H9 (cell line): Measurements from ENCODE around the gene SLC7A9. TPM values are rescaled to one million over a fixed set of nuclear protein-coding genes. Genes with fewer than 3 reads are reported as not detected.

ENCODE experiments used
- DNase-seq: peaks from one replicate; pipeline ENCODE4 v3.0.0-alpha.2; 2017
- H2AFZ ChIP-seq: one replicate; pipeline ENCODE4 v1.6.1; 2013; ENCODE audit warnings: mild to moderate bottlenecking, low read length, control low read depth, moderate library complexity
- H2AK5ac ChIP-seq: 2 replicates; pipeline ENCODE4 v1.6.1; 2013; ENCODE audit warnings: low read length, control low read depth, mixed read lengths; ENCODE audit not compliant: insufficient read length
- H2BK120ac ChIP-seq: one replicate; pipeline ENCODE4 v1.6.1; 2013; ENCODE audit warnings: low read depth, mild to moderate bottlenecking, low read length, control low read depth, inconsistent platforms; ENCODE audit not compliant: poor library complexity, severe bottlenecking
- H2BK12ac ChIP-seq: 2 replicates; pipeline ENCODE4 v1.6.1; 2013; ENCODE audit warnings: low read length, control low read depth, mixed read lengths, low read depth; ENCODE audit not compliant: insufficient read length
- H2BK15ac ChIP-seq: 2 replicates; pipeline ENCODE4 v1.6.1; 2013; ENCODE audit warnings: low read depth, low read length, control low read depth
- H2BK20ac ChIP-seq: one replicate; pipeline ENCODE4 v1.6.1; 2013; ENCODE audit warnings: low read depth, mild to moderate bottlenecking, low read length, control low read depth, inconsistent platforms; ENCODE audit not compliant: poor library complexity, severe bottlenecking
- H2BK5ac ChIP-seq: 2 replicates; pipeline ENCODE4 v1.6.1; 2013; ENCODE audit warnings: low read length, control low read depth, mixed read lengths; ENCODE audit not compliant: insufficient read length
- H3K14ac ChIP-seq: 2 replicates; pipeline ENCODE4 v1.6.1; 2013; ENCODE audit warnings: low read length, control low read depth; ENCODE audit not compliant: insufficient read depth
- H3K18ac ChIP-seq: 2 replicates; pipeline ENCODE4 v1.6.1; 2013; ENCODE audit warnings: low read depth, mild to moderate bottlenecking, mixed read lengths, low read length, control low read depth; ENCODE audit not compliant: insufficient read length
- H3K23ac ChIP-seq: 2 replicates; pipeline ENCODE4 v1.6.1; 2013; ENCODE audit warnings: low read length, control low read depth, mixed read lengths, low read depth; ENCODE audit not compliant: insufficient read length
- H3K23me2 ChIP-seq: 2 replicates; pipeline ENCODE4 v1.6.1; 2013; ENCODE audit warnings: low read depth, mild to moderate bottlenecking, mixed read lengths, low read length, control low read depth; ENCODE audit not compliant: insufficient read length, poor library complexity, severe bottlenecking
- H3K27ac ChIP-seq: 2 replicates; pipeline ENCODE4 v1.5.1; 2013; ENCODE audit warnings: low read length, control low read depth, mixed read lengths, low read depth; ENCODE audit not compliant: insufficient read length
- H3K27me3 ChIP-seq: 2 replicates; pipeline ENCODE4 v1.6.1; 2013; ENCODE audit warnings: low read length, control low read depth, inconsistent platforms; ENCODE audit not compliant: insufficient read depth
- H3K4ac ChIP-seq: 2 replicates; pipeline ENCODE4 v1.6.1; 2013; ENCODE audit warnings: low read depth, mild to moderate bottlenecking, control low read depth, inconsistent platforms, low read length, moderate library complexity
- H3K4me1 ChIP-seq: 2 replicates; pipeline ENCODE4 v1.6.1; 2013; ENCODE audit warnings: low read length, control low read depth, inconsistent platforms; ENCODE audit not compliant: insufficient read depth
- H3K4me2 ChIP-seq: 2 replicates; pipeline ENCODE4 v1.6.1; 2013; ENCODE audit warnings: low read length, control low read depth, mixed read lengths; ENCODE audit not compliant: insufficient read length, insufficient read depth
- H3K56ac ChIP-seq: 2 replicates; pipeline ENCODE4 v1.6.1; 2013; ENCODE audit warnings: low read depth, mild to moderate bottlenecking, mixed read lengths, low read length, control low read depth; ENCODE audit not compliant: insufficient read length
- H3K79me1 ChIP-seq: 2 replicates; pipeline ENCODE4 v1.6.1; 2013; ENCODE audit warnings: low read depth, mild to moderate bottlenecking, moderate library complexity, low read length, control low read depth, inconsistent platforms; ENCODE audit not compliant: insufficient read depth, poor library complexity, severe bottlenecking
- H3K79me2 ChIP-seq: 2 replicates; pipeline ENCODE4 v1.6.1; 2013; ENCODE audit warnings: low read length, control low read depth, inconsistent platforms; ENCODE audit not compliant: insufficient read depth
- H3K9ac ChIP-seq: 2 replicates; pipeline ENCODE4 v1.6.1; 2013; ENCODE audit warnings: low read length, control low read depth, mixed read lengths; ENCODE audit not compliant: insufficient read length; ENCODE audit errors: extremely low read depth
- H3K9me3 ChIP-seq: one replicate; pipeline ENCODE4 v1.6.1; 2013; ENCODE audit warnings: low read depth, low read length, inconsistent platforms; ENCODE audit not compliant: control insufficient read depth
- H3T11ph ChIP-seq: one replicate; pipeline ENCODE4 v1.6.1; 2013; ENCODE audit warnings: mild to moderate bottlenecking, low read length, control low read depth, inconsistent platforms
- H4K20me1 ChIP-seq: one replicate; pipeline ENCODE4 v1.6.1; 2013; ENCODE audit not compliant: control insufficient read depth, insufficient read length, insufficient read depth
- H4K5ac ChIP-seq: 2 replicates; pipeline ENCODE4 v1.6.1; 2013; ENCODE audit warnings: low read depth, mild to moderate bottlenecking, mixed read lengths, low read length, control low read depth; ENCODE audit not compliant: insufficient read length
- H4K8ac ChIP-seq: replicated peaks from 2 replicates; pipeline ENCODE4 v1.6.1; 2013; ENCODE audit warnings: low read length, control low read depth, mixed read lengths, low read depth; ENCODE audit not compliant: insufficient read length
- H4K91ac ChIP-seq: 2 replicates; pipeline ENCODE4 v1.6.1; 2013; ENCODE audit warnings: low read depth, mild to moderate bottlenecking, moderate library complexity, mixed read lengths, low read length, control low read depth; ENCODE audit not compliant: insufficient read length
- H3K27ac Mint-ChIP-seq, 3 experiments: 2 replicates in 2 of 3; 3 replicates in 1 of 3; pipeline ENCODE4 v1.8.0; 2020 to 2021; ENCODE audit warnings: mixed read lengths in 3 of 3, mild to moderate bottlenecking in 1 of 3, moderate library complexity in 1 of 3
- H3K27me3 Mint-ChIP-seq: 2 replicates; pipeline ENCODE4 v1.8.0; 2021; ENCODE audit warnings: low read depth, mild to moderate bottlenecking, moderate library complexity, mixed read lengths
- H3K36me3 Mint-ChIP-seq, 3 experiments: 2 replicates in 2 of 3; 3 replicates in 1 of 3; pipeline ENCODE4 v1.8.0; 2020 to 2021; ENCODE audit warnings: low read depth in 3 of 3, mixed read lengths in 3 of 3; ENCODE audit not compliant: insufficient read depth in 1 of 3
- H3K4me1 Mint-ChIP-seq, 2 experiments: 2 replicates each; pipeline ENCODE4 v1.8.0; 2020; ENCODE audit warnings: mixed read lengths in 2 of 2
- H3K4me3 Mint-ChIP-seq, 2 experiments: 2 replicates in 1 of 2; 3 replicates in 1 of 2; pipeline ENCODE4 v1.8.0; 2020 to 2021; ENCODE audit warnings: mild to moderate bottlenecking in 2 of 2, mixed read lengths in 2 of 2, moderate library complexity in 1 of 2
- H3K9me3 Mint-ChIP-seq, 2 experiments: 2 replicates in 1 of 2; 3 replicates in 1 of 2; pipeline ENCODE4 v1.8.0; 2020; ENCODE audit warnings: mild to moderate bottlenecking in 2 of 2, mixed read lengths in 2 of 2, moderate library complexity in 1 of 2
- CTCF ChIP-seq: fragments of 200-600 bp; sonication (generic); conservative IDR thresholded peaks from 3 replicates; pipeline ENCODE4 v1.8.0; 2021; ENCODE audit warnings: antibody characterized with exemption, mild to moderate bottlenecking
- WGBS: extraction: QIAGEN DNeasy Blood & Tissue Kit; methylation state at CpG from one replicate; pipeline ENCODE4 v1.1.7; 2013; ENCODE audit warnings: missing lambda C conversion rate, low lambda C conversion rate, mixed read lengths; ENCODE audit not compliant: insufficient read length; ENCODE audit errors: extremely low coverage; 5-methylcytosine and 5-hydroxymethylcytosine counted together
- total RNA-seq: library from RNA; stranded (reverse); gene quantifications from 2 replicates; pipeline ENCODE4 v1.2.1, GENCODE V29; 2021

SLC7A9 gene
- total RNA-seq, 1 experiment from 2014 or later: not detected

- Histone ChIP-seq H4K8ac (no peak overlapping the region), H2BK120ac (no peak overlapping the region), H2AK5ac (no peak overlapping the region), H3K14ac (no peak overlapping the region), H3K23ac (no peak overlapping the region), H3K9me3 (no peaks in the 10 kb centered on the region), H3K23me2 (no peaks in the 10 kb centered on the region), H2BK15ac (no peak overlapping the region), H3K4ac (no peak overlapping the region), H3K4me2 (no peak overlapping the region), H3K27me3 (no peaks in the 10 kb centered on the region), H3K56ac (no peak overlapping the region), H3K79me2 (no peaks in the 10 kb centered on the region), H3T11ph (no peak overlapping the region), H3K18ac (no peak overlapping the region), H2BK12ac (no peak overlapping the region), H3K27ac (no peak overlapping the region), H3K9ac (no peak overlapping the region), H2BK20ac (no peak overlapping the region), H3K79me1 (no peaks in the 10 kb centered on the region), H2BK5ac (no peak overlapping the region), H4K91ac (no peak overlapping the region), H3K4me1 (no peaks in the 10 kb centered on the region), H4K20me1 (no peaks in the 10 kb centered on the region), H2AFZ (no peak overlapping the region), H4K5ac (no peak overlapping the region)
- no peak for DNase-seq
- WGBS: no CpG with 5 or more reads among the region's 12 CpGs
- H3K27me3 Mint-ChIP-seq: no peaks in the 10 kb centered on the region
- no peaks in the 10 kb centered on the region for H3K9me3 Mint-ChIP-seq
- H3K27ac Mint-ChIP-seq: no peak overlapping the region
- H3K4me3 Mint-ChIP-seq: no peak overlapping the region
- peaks cover 0 to 9% (median 2%) of the 10 kb centered on the region in 3 experiments; a peak in 2 of 7 replicates for H3K36me3 Mint-ChIP-seq
- H3K4me1 Mint-ChIP-seq: peaks cover 28 to 30% of the 10 kb centered on the region in 2 experiments
- no peak for TF ChIP-seq CTCF
Measured at GRCh38 chr19:32876919-32877285, 7.3 kb upstream of the SLC7A9 start.
